HEK293 (cell line): ENCODE results near the gene TEKT5.
A peak's percentile ranks its signal among the peaks of the same experiment; 100 is the strongest.

Experiments used
- HIC1 ChIP-seq: fragments of 450-650 bp; formaldehyde crosslinking; IDR thresholded peaks from 2 replicates; pipeline ENCODE4 v1.5.1; 2016; ENCODE audit warnings: missing biosample characterization, missing genetic modification characterization
- SETDB1 ChIP-seq: IDR thresholded peaks from one replicate; pipeline ENCODE4 v1.6.1; 2017; ENCODE audit warnings: mild to moderate bottlenecking, low read length, moderate library complexity, mixed read lengths; ENCODE audit not compliant: insufficient read length
- YY2 ChIP-seq: fragments of 450-650 bp; formaldehyde crosslinking; IDR thresholded peaks from 2 replicates; pipeline ENCODE4 v1.5.1; 2016; ENCODE audit warnings: missing biosample characterization, missing genetic modification characterization
- ZBTB17 ChIP-seq: fragments of 450-650 bp; formaldehyde crosslinking; IDR thresholded peaks from 2 replicates; pipeline ENCODE4 v1.5.1; 2016; ENCODE audit warnings: missing biosample characterization, missing genetic modification characterization
- ZBTB7A ChIP-seq: fragments of 450-650 bp; formaldehyde crosslinking; IDR thresholded peaks from 2 replicates; pipeline ENCODE4 v1.5.1; 2016; ENCODE audit warnings: low read depth, missing biosample characterization, missing genetic modification characterization
- ZFP37 ChIP-seq: fragments of 450-650 bp; formaldehyde crosslinking; IDR thresholded peaks from 2 replicates; pipeline ENCODE4 v1.5.1; 2016; ENCODE audit warnings: missing biosample characterization, missing genetic modification characterization
- ZNF132 ChIP-seq: fragments of 450-650 bp; formaldehyde crosslinking; IDR thresholded peaks from 2 replicates; pipeline ENCODE4 v1.5.1; 2017; ENCODE audit warnings: missing biosample characterization, missing genetic modification characterization, borderline replicate concordance
- ZNF138 ChIP-seq: fragments of 450-650 bp; formaldehyde crosslinking; IDR thresholded peaks from 2 replicates; pipeline ENCODE4 v1.5.1; 2016; ENCODE audit warnings: missing biosample characterization, missing genetic modification characterization, borderline replicate concordance
- ZNF146 ChIP-seq: fragments of 450-650 bp; formaldehyde crosslinking; IDR thresholded peaks from 2 replicates; pipeline ENCODE4 v1.5.1; 2016; ENCODE audit warnings: missing biosample characterization, missing genetic modification characterization
- ZNF175 ChIP-seq: fragments of 450-650 bp; formaldehyde crosslinking; IDR thresholded peaks from 2 replicates; pipeline ENCODE4 v1.5.1; 2016; ENCODE audit warnings: missing biosample characterization, missing genetic modification characterization
- ZNF324 ChIP-seq: fragments of 450-650 bp; formaldehyde crosslinking; IDR thresholded peaks from 2 replicates; pipeline ENCODE4 v1.5.1; 2016; ENCODE audit warnings: missing biosample characterization, missing genetic modification characterization
- ZNF416 ChIP-seq: fragments of 450-650 bp; formaldehyde crosslinking; IDR thresholded peaks from 2 replicates; pipeline ENCODE4 v1.5.1; 2016; ENCODE audit warnings: missing biosample characterization, missing genetic modification characterization
- ZNF549 ChIP-seq: fragments of 450-650 bp; IDR thresholded peaks from 2 replicates; pipeline ENCODE4 v1.5.1; 2018; ENCODE audit warnings: missing biosample characterization, missing genetic modification characterization, mild to moderate bottlenecking, inconsistent platforms, moderate library complexity
- ZNF660 ChIP-seq: fragments of 450-650 bp; IDR thresholded peaks from 2 replicates; pipeline ENCODE4 v1.5.1; 2018; ENCODE audit warnings: missing biosample characterization, mild to moderate bottlenecking, missing genetic modification characterization
- ZSCAN23 ChIP-seq: fragments of 450-650 bp; formaldehyde crosslinking; IDR thresholded peaks from 2 replicates; pipeline ENCODE4 v1.5.1; 2016; ENCODE audit warnings: missing biosample characterization, missing genetic modification characterization
- TF ChIP-seq, protein P1 (sequence below): sonication (generic); formaldehyde crosslinking; IDR thresholded peaks from 2 replicates; pipeline ENCODE4 v1.8.1; 2022; ENCODE audit warnings: mild to moderate bottlenecking, moderate library complexity, missing genetic modification reagents
- TF ChIP-seq, protein P2 (sequence below): fragments of 450-650 bp; formaldehyde crosslinking; IDR thresholded peaks from 2 replicates; pipeline ENCODE4 v1.5.1; 2017; ENCODE audit warnings: missing biosample characterization, mild to moderate bottlenecking, missing genetic modification characterization, moderate library complexity
- TF ChIP-seq, protein P3 (sequence below): fragments of 450-650 bp; formaldehyde crosslinking; IDR thresholded peaks from 2 replicates; pipeline ENCODE4 v1.5.1; 2016; ENCODE audit warnings: missing biosample characterization, missing genetic modification characterization

The TEKT5 gene

GRCh38 chr16:10738231-10739077 is 43.7 kb upstream of the TEKT5 start (continued):
- TF ChIP-seq ZNF549 (no peak), ZNF132 (tag by site-specific recombination) (no peak), YY2 (tag by site-specific recombination) (no peak), ZNF416 (tag by site-specific recombination) (no peak), ZSCAN23 (0 out of 2 replicates have a peak, but pooled peaks have one; percentile 70), SETDB1 (no peak), ZNF146 (no peak), ZNF138 (tag by site-specific recombination) (no peak), ZNF660 (peak; percentile 24; the same call in 1 of the 2 replicates), ZFP37 (tag by site-specific recombination) (peak; percentile 41; the same call in 1 of the 2 replicates), HIC1 (tag by site-specific recombination) (peak; percentile 77), ZBTB7A (no peak), ZNF175 (tag by site-specific recombination) (no peak), ZBTB17 (tag by site-specific recombination) (0 out of 2 replicates have a peak, but pooled peaks have one; percentile 28), ZNF324 (tag by site-specific recombination) (peak; percentile 62; the same call in 1 of the 2 replicates)
- TF ChIP-seq, protein P1, sequence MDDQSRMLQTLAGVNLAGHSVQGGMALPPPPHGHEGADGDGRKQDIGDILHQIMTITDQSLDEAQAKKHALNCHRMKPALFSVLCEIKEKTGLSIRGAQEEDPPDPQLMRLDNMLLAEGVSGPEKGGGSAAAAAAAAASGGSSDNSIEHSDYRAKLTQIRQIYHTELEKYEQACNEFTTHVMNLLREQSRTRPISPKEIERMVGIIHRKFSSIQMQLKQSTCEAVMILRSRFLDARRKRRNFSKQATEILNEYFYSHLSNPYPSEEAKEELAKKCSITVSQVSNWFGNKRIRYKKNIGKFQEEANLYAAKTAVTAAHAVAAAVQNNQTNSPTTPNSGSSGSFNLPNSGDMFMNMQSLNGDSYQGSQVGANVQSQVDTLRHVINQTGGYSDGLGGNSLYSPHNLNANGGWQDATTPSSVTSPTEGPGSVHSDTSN, result no peak
- TF ChIP-seq, protein P2, sequence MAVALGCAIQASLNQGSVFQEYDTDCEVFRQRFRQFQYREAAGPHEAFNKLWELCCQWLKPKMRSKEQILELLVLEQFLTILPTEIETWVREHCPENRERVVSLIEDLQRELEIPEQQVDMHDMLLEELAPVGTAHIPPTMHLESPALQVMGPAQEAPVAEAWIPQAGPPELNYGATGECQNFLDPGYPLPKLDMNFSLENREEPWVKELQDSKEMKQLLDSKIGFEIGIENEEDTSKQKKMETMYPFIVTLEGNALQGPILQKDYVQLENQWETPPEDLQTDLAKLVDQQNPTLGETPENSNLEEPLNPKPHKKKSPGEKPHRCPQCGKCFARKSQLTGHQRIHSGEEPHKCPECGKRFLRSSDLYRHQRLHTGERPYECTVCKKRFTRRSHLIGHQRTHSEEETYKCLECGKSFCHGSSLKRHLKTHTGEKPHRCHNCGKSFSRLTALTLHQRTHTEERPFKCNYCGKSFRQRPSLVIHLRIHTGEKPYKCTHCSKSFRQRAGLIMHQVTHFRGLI (tag by site-specific recombination), result peak; percentile 75
- TF ChIP-seq, protein P3, sequence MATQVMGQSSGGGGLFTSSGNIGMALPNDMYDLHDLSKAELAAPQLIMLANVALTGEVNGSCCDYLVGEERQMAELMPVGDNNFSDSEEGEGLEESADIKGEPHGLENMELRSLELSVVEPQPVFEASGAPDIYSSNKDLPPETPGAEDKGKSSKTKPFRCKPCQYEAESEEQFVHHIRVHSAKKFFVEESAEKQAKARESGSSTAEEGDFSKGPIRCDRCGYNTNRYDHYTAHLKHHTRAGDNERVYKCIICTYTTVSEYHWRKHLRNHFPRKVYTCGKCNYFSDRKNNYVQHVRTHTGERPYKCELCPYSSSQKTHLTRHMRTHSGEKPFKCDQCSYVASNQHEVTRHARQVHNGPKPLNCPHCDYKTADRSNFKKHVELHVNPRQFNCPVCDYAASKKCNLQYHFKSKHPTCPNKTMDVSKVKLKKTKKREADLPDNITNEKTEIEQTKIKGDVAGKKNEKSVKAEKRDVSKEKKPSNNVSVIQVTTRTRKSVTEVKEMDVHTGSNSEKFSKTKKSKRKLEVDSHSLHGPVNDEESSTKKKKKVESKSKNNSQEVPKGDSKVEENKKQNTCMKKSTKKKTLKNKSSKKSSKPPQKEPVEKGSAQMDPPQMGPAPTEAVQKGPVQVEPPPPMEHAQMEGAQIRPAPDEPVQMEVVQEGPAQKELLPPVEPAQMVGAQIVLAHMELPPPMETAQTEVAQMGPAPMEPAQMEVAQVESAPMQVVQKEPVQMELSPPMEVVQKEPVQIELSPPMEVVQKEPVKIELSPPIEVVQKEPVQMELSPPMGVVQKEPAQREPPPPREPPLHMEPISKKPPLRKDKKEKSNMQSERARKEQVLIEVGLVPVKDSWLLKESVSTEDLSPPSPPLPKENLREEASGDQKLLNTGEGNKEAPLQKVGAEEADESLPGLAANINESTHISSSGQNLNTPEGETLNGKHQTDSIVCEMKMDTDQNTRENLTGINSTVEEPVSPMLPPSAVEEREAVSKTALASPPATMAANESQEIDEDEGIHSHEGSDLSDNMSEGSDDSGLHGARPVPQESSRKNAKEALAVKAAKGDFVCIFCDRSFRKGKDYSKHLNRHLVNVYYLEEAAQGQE (tag by site-specific recombination), result no peak
